ENCODE results near the gene KAT8. TPM values are rescaled to one million over a fixed set of nuclear protein-coding genes. Genes with fewer than 3 reads are reported as not detected.

KAT8 gene
- total and polyA plus RNA-seq, 9 of the 15 experiments (the other 6 are each of a cell fraction or from before 2014, with no cell fraction given), result 10.0 to 98.5 (median 76.4) TPM

DNA sequence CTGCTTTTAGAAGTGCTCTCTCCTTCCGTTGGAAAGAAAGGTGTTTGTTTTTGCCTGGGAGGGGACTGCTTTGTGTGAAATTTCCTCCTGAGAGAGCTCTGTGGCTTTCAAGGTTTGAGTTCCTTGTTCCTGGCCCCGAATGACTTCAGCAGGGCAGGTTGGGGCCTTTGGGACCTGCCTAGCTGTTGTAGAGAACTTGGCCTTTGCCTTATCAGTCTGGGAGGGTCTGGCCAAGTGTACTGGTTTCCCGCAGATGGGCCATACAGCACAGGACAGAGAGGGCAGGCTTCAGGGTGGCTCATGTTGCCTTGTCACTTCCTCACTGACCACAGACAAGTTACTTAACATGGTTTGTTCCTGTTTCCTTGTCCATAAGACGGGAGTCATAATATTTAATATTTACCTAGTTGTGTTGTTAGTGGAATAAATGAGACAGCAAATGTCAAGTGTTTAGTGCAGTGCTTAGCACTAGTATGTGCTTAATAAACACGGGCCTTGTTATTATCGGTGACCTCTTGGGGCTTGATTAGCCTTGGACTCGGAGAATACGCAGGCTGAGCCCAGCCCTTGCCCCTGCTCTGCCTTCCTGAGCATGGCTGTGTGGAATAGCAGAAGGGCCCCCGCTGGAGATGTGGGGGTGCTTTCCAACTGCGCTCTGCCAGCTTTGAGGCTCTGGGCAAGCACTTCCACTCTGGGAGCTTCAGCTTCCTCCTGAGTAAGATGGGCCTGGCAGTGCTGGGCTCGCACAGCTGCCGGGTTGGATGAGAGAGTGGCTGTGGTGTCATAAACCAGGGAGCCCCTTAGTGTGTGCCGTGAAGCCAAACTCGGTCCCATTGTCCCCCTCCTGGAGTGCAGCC is 11.5 kb downstream of the KAT8 start (continued):
- TF ChIP-seq, protein P1, sequence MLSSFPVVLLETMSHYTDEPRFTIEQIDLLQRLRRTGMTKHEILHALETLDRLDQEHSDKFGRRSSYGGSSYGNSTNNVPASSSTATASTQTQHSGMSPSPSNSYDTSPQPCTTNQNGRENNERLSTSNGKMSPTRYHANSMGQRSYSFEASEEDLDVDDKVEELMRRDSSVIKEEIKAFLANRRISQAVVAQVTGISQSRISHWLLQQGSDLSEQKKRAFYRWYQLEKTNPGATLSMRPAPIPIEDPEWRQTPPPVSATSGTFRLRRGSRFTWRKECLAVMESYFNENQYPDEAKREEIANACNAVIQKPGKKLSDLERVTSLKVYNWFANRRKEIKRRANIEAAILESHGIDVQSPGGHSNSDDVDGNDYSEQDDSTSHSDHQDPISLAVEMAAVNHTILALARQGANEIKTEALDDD (IDR thresholded peaks at IDR 0.05), result peak; percentile 86
- TF ChIP-seq, protein P2, sequence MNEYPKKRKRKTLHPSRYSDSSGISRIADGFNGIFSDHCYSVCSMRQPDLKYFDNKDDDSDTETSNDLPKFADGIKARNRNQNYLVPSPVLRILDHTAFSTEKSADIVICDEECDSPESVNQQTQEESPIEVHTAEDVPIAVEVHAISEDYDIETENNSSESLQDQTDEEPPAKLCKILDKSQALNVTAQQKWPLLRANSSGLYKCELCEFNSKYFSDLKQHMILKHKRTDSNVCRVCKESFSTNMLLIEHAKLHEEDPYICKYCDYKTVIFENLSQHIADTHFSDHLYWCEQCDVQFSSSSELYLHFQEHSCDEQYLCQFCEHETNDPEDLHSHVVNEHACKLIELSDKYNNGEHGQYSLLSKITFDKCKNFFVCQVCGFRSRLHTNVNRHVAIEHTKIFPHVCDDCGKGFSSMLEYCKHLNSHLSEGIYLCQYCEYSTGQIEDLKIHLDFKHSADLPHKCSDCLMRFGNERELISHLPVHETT (CRISPR knock-in tag; conservative IDR thresholded peaks at IDR 0.05 in 1 of 2, IDR thresholded peaks at IDR 0.05 in 1 of 2), result peak in 1 of 2 experiments; percentile 83; a peak in 2 of 4 replicates
- no peak for TF ChIP-seq NR2C1 (IDR thresholded peaks at IDR 0.05)
- TF ChIP-seq NR2C1 (tag; IDR thresholded peaks at IDR 0.05), result 0 out of 2 replicates have a peak, but pooled peaks have one; percentile 36
- peak; percentile 40; the same call in 1 of the 2 replicates for TF ChIP-seq GTF2E2 (tag; IDR thresholded peaks at IDR 0.05)
- TF ChIP-seq ATF1 (CRISPR knock-in tag; IDR thresholded peaks at IDR 0.05), result no peak
- TF ChIP-seq ATF1 (tag; IDR thresholded peaks at IDR 0.05), result peak; percentile 38; the same call in 1 of the 2 replicates
- TF ChIP-seq MNT (conservative IDR thresholded peaks at IDR 0.05), result peak in 1 of 2 experiments; percentile 46; a peak in 1 of 4 replicates
- peak in 1 of 2 experiments; percentile 79; a peak in 2 of 4 replicates for TF ChIP-seq RCOR1 (IDR thresholded peaks at IDR 0.05; ENCODE audit: borderline replicate concordance in 1 of 2, low read depth in 2 of 2, low read length in 2 of 2)
- 0 out of 4 replicates have a peak, but pooled peaks of 1 of the 2 experiments have one; percentile 65 for TF ChIP-seq TBL1XR1 (IDR thresholded peaks at IDR 0.05; ENCODE audit: low read length in 2 of 2)
- TF ChIP-seq ZNF644 (tag; IDR thresholded peaks at IDR 0.05; ENCODE audit: low read depth), result 0 out of 2 replicates have a peak, but pooled peaks have one; percentile 24
- TF ChIP-seq EP300 (IDR thresholded peaks at IDR 0.05; ENCODE audit: low read length), result peak; percentile 55; the same call in 1 of the 2 replicates
- peak; percentile 68 for TF ChIP-seq GABPA (tag; conservative IDR thresholded peaks at IDR 0.05; ENCODE audit: low read depth)
- TF ChIP-seq GABPB1 (CRISPR knock-in tag; IDR thresholded peaks at IDR 0.05), result peak; percentile 62
- peak; percentile 34 for TF ChIP-seq CCNT2 (IDR thresholded peaks at IDR 0.05; ENCODE audit: borderline replicate concordance, extremely low read depth, insufficient read length, low read depth, low read length)
- TF ChIP-seq ZNF12 (CRISPR knock-in tag; IDR thresholded peaks at IDR 0.05), result 0 out of 2 replicates have a peak, but pooled peaks have one; percentile 18
- TF ChIP-seq JUND (IDR thresholded peaks at IDR 0.05; ENCODE audit: borderline replicate concordance, low read depth, low read length), result peak; percentile 45; the same call in 1 of the 2 replicates
- peak; percentile 63; the same call in 1 of the 3 replicates for TF ChIP-seq JUND (tag; IDR thresholded peaks at IDR 0.05; ENCODE audit: borderline replicate concordance, low read depth, low read length)
- TF ChIP-seq MAFF (IDR thresholded peaks at IDR 0.05; ENCODE audit: low read length), result peak; percentile 26; the same call in 1 of the 2 replicates
- TF ChIP-seq BMI1 (IDR thresholded peaks at IDR 0.05; ENCODE audit: low read length), result no peak
